WI38 (cell line): ENCODE data around the gene EXOC4.
"Not testable (repeated sequence)": the region's sequence is repeated elsewhere in the genome, so short reads cannot be mapped to it uniquely, and the experiment has no call there.

Experiments used
- H3K4me3 ChIP-seq: 2 replicates; pipeline ENCODE4 v1.5.1; 2011; ENCODE audit warnings: low read depth, mild to moderate bottlenecking, control low read depth, low read length
- CTCF ChIP-seq: IDR thresholded peaks from 2 replicates; pipeline ENCODE4 v1.5.1; 2012; ENCODE audit warnings: low read depth, mild to moderate bottlenecking, control low read depth, low read length

The EXOC4 gene

GRCh38 chr7:133886086-133886485, 633.2 kb downstream of the EXOC4 start:
- no peak overlapping the region for H3K4me3 ChIP-seq

GRCh38 chr7:133886797-133887196, 633.9 kb downstream of the EXOC4 start:
- H3K4me3 ChIP-seq, result no peak overlapping the region
- TF ChIP-seq CTCF, result no peak

More at GRCh38 chr7:133886086-133886485, 633.2 kb downstream of the EXOC4 start:
- TF ChIP-seq CTCF, result no peak

- no peak overlapping the region for H3K4me3 ChIP-seq
- no peak for TF ChIP-seq CTCF
Measured at GRCh38 chr7:133887459-133887858, 634.6 kb downstream of the EXOC4 start.

- no peak overlapping the region for H3K4me3 ChIP-seq
- no peak for TF ChIP-seq CTCF
Measured at GRCh38 chr7:133888061-133888930, 635.4 kb downstream of the EXOC4 start.

- no peak overlapping the region for H3K4me3 ChIP-seq
- no peak for TF ChIP-seq CTCF
Measured at GRCh38 chr7:133904776-133905175, 651.9 kb downstream of the EXOC4 start.

- not testable (repeated sequence) for H3K4me3 ChIP-seq
Measured at GRCh38 chr7:133906553-133906952, 653.7 kb downstream of the EXOC4 start.

DNA sequence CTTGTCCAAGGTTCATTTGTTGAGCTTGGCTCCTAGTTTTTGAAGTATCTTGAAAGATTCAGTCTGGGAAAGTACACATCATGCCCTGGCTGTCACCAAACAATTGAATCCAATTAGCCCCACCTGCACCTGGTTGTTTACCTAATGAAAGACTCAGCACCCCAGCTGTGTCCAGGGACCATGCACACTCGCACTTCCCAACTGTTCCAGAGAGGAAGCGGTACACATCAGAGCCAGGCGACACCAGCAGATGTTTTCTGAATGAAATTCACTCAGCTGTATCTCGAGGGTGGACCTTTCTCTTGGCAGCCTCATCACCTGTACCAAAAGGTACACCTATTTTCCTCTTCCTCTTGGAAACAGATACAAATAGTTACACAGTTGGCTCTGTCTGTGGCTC, 657.9 kb downstream of the EXOC4 start:
- TF ChIP-seq CTCF, result no peak

More for the DNA sequence above, 657.9 kb downstream of the EXOC4 start:
- H3K4me3 ChIP-seq, result no peak overlapping the region
